Neural cell (in vitro differentiated cells): ENCODE results near the gene NDUFA12. TPM values are rescaled to one million over a fixed set of nuclear protein-coding genes. Genes with fewer than 3 reads are reported as not detected.

ENCODE experiments used
- H2AFZ ChIP-seq: fragments of 200-600, 300-800 bp; sonication (generic), shearing (Covaris generic); 2 replicates; pipeline ENCODE4 v1.6.0; 2014; ENCODE audit warnings: low read depth, mild to moderate bottlenecking, antibody characterized with exemption, low read length, moderate library complexity
- H3F3A ChIP-seq: fragments of 200-600 bp; shearing (Covaris generic); 2 replicates; pipeline ENCODE4 v1.6.1; 2016; ENCODE audit warnings: mild to moderate bottlenecking, moderate library complexity, mixed read lengths, antibody characterized with exemption, low read length; ENCODE audit not compliant: insufficient read depth, poor library complexity, severe bottlenecking
- H3K27ac ChIP-seq: fragments of 200-600, 300-800 bp; sonication (generic), shearing (Covaris generic); 2 replicates; pipeline ENCODE4 v1.5.1; 2014; ENCODE audit warnings: mild to moderate bottlenecking, low read length, moderate library complexity
- H3K27me3 ChIP-seq: fragments of 300-800, 200-600 bp; sonication (generic), shearing (Covaris generic); 2 replicates; pipeline ENCODE4 v1.6.0; 2014; ENCODE audit warnings: mild to moderate bottlenecking, low read depth, low read length, moderate library complexity; ENCODE audit not compliant: insufficient read depth
- H3K36me3 ChIP-seq: fragments of 300-800, 200-600 bp; sonication (generic), shearing (Covaris generic); 2 replicates; pipeline ENCODE4 v1.5.1; 2014; ENCODE audit warnings: mild to moderate bottlenecking, antibody characterized with exemption, low read length, moderate library complexity; ENCODE audit not compliant: insufficient read depth
- H3K4me2 ChIP-seq: fragments of 300-800, 200-600 bp; sonication (generic), shearing (Covaris generic); 2 replicates; pipeline ENCODE4 v1.6.0; 2014; ENCODE audit warnings: mild to moderate bottlenecking, low read length
- H3K4me3 ChIP-seq: fragments of 300-800, 200-600 bp; sonication (generic), shearing (Covaris generic); 2 replicates; pipeline ENCODE4 v1.5.1; 2014; ENCODE audit warnings: mild to moderate bottlenecking, low read length, moderate library complexity
- H3K79me2 ChIP-seq: fragments of 200-600 bp; shearing (Covaris generic); replicated peaks from 2 replicates; pipeline ENCODE4 v1.6.0; 2014; ENCODE audit warnings: mild to moderate bottlenecking, low read length, moderate library complexity; ENCODE audit not compliant: insufficient read depth
- H3K9ac ChIP-seq: fragments of 300-800, 200-600 bp; sonication (generic), shearing (Covaris generic); 2 replicates; pipeline ENCODE4 v1.6.1; 2016; ENCODE audit warnings: mild to moderate bottlenecking, low read length, mixed read lengths
- H3K9me2 ChIP-seq: fragments of 200-600 bp; shearing (Covaris generic); 2 replicates; pipeline ENCODE4 v1.6.1; 2016; ENCODE audit warnings: mild to moderate bottlenecking, low read length, mixed read lengths; ENCODE audit not compliant: insufficient read depth
- H3K9me3 ChIP-seq: fragments of 200-600, 300-800 bp; sonication (generic), shearing (Covaris generic); 2 replicates; pipeline ENCODE4 v1.6.1; 2016; ENCODE audit warnings: mild to moderate bottlenecking, mixed run types, low read length, moderate library complexity, mixed read lengths
- H4K20me1 ChIP-seq: fragments of 200-600 bp; shearing (Covaris generic); 2 replicates; pipeline ENCODE4 v1.6.1; 2016; ENCODE audit warnings: mild to moderate bottlenecking, mixed run types; ENCODE audit not compliant: insufficient read depth
- CTCF ChIP-seq: fragments of 450-650 bp; IDR thresholded peaks from 2 replicates; pipeline ENCODE4 v1.5.1; 2014; ENCODE audit warnings: antibody characterized with exemption, mild to moderate bottlenecking, moderate library complexity; ENCODE audit not compliant: poor library complexity, severe bottlenecking
- EP300 ChIP-seq: fragments of 450-650 bp; conservative IDR thresholded peaks from 2 replicates; pipeline ENCODE4 v1.6.1; 2014; ENCODE audit warnings: antibody characterized with exemption, mild to moderate bottlenecking, moderate library complexity; ENCODE audit not compliant: poor library complexity, severe bottlenecking
- EZH2 ChIP-seq: fragments of 200-600, 300-800 bp; shearing (Covaris generic), sonication (generic); IDR thresholded peaks from 2 replicates; pipeline ENCODE4 v1.6.1; 2014; ENCODE audit warnings: antibody characterized with exemption, low read length, borderline replicate concordance, mild to moderate bottlenecking; ENCODE audit not compliant: insufficient read depth, poor library complexity, severe bottlenecking
- MXI1 ChIP-seq: fragments of 450-650 bp; conservative IDR thresholded peaks from 2 replicates; pipeline ENCODE4 v1.6.1; 2014; ENCODE audit warnings: antibody characterized with exemption, mild to moderate bottlenecking; ENCODE audit not compliant: poor library complexity, severe bottlenecking
- POLR2AphosphoS5 ChIP-seq: IDR thresholded peaks from 2 replicates; pipeline ENCODE4 v1.6.1; 2012
- RAD21 ChIP-seq: fragments of 450-650 bp; conservative IDR thresholded peaks from 2 replicates; pipeline ENCODE4 v1.6.1; 2014; ENCODE audit warnings: antibody characterized with exemption, mild to moderate bottlenecking, moderate library complexity
- REST ChIP-seq: IDR thresholded peaks from 2 replicates; pipeline ENCODE4 v1.6.1; 2012; ENCODE audit warnings: borderline replicate concordance
- SMC3 ChIP-seq: fragments of 450-650 bp; conservative IDR thresholded peaks from 2 replicates; pipeline ENCODE4 v1.6.1; 2014; ENCODE audit warnings: antibody characterized with exemption, mild to moderate bottlenecking, moderate library complexity; ENCODE audit not compliant: poor library complexity
- TAF1 ChIP-seq: IDR thresholded peaks from 2 replicates; pipeline ENCODE4 v1.6.1; 2012; ENCODE audit warnings: low read depth
- polyA plus RNA-seq: library from polyadenylated mRNA; depleted of rRNA; stranded (reverse); fragments of >200 nt; gene quantifications from 2 replicates; pipeline ENCODE4 v1.2.3, GENCODE V29; 2014

The NDUFA12 gene
- polyA plus RNA-seq, 1 donor from 2014 or later: 357 TPM

GRCh38 chr12:94922561-94922960 is 80.9 kb downstream of the NDUFA12 start:
- Histone ChIP-seq H3F3A (no peaks in the 10 kb centered on the region), H3K4me3 (no peak overlapping the region), H3K9me2 (no peaks in the 10 kb centered on the region), H3K4me2 (no peak overlapping the region), H3K36me3 (no peaks in the 10 kb centered on the region), H3K9me3 (no peaks in the 10 kb centered on the region), H3K79me2 (no peaks in the 10 kb centered on the region), H4K20me1 (no peaks in the 10 kb centered on the region), H2AFZ (no peak overlapping the region), H3K27ac (no peak overlapping the region), H3K9ac (no peak overlapping the region), H3K27me3 (no peaks in the 10 kb centered on the region)
- TF ChIP-seq MXI1 (no peak), SMC3 (no peak), EZH2 (no peak), RAD21 (no peak), REST (no peak), TAF1 (no peak), CTCF (no peak), EP300 (no peak), POLR2AphosphoS5 (no peak)

Other genes with a start within 250 kb of the NDUFA12 start
- 117 and 137 TPM in 2 replicates for gene NR2C1, start 69.9 kb upstream of the NDUFA12 start, polyA plus RNA-seq
- 4.6 and 7.1 TPM in 2 replicates for gene FGD6, start 213.8 kb upstream of the NDUFA12 start, polyA plus RNA-seq
- gene VEZT, start 214.1 kb upstream of the NDUFA12 start, polyA plus RNA-seq: 192 and 219 TPM in 2 replicates